Measurements from ENCODE around the gene TRIM65. TPM values are rescaled to one million over a fixed set of nuclear protein-coding genes. Genes with fewer than 3 reads are reported as not detected.

TRIM65 gene
- total RNA-seq, 4 donors from 2014 or later: 13.3 to 36.4 (median 27.4) TPM

GRCh38 chr17:75848523-75849278 lies 48.0 kb downstream of the TRIM65 start:
- no peak overlapping the region for H3K4me3 ChIP-seq
- H3K9me3 ChIP-seq: no peaks in the 10 kb centered on the region
- no peak for TF ChIP-seq EP300 (IDR thresholded peaks at IDR 0.05)
- TF ChIP-seq POLR2A (IDR thresholded peaks at IDR 0.05; ENCODE audit: low read depth): no peak
- TF ChIP-seq, protein P1, sequence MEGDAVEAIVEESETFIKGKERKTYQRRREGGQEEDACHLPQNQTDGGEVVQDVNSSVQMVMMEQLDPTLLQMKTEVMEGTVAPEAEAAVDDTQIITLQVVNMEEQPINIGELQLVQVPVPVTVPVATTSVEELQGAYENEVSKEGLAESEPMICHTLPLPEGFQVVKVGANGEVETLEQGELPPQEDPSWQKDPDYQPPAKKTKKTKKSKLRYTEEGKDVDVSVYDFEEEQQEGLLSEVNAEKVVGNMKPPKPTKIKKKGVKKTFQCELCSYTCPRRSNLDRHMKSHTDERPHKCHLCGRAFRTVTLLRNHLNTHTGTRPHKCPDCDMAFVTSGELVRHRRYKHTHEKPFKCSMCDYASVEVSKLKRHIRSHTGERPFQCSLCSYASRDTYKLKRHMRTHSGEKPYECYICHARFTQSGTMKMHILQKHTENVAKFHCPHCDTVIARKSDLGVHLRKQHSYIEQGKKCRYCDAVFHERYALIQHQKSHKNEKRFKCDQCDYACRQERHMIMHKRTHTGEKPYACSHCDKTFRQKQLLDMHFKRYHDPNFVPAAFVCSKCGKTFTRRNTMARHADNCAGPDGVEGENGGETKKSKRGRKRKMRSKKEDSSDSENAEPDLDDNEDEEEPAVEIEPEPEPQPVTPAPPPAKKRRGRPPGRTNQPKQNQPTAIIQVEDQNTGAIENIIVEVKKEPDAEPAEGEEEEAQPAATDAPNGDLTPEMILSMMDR (IDR thresholded peaks at IDR 0.05): peak; percentile 53 to 70 (median 55)
- TF ChIP-seq POLR2AphosphoS5 (IDR thresholded peaks at IDR 0.05): peak; percentile 30 to 42
- no peaks in the 10 kb centered on the region for H3K27me3 ChIP-seq
- peaks cover 50 to 74% (median 70%) of the 10 kb centered on the region in 4 donors for H3K36me3 ChIP-seq
- H3K4me1 ChIP-seq: peaks cover 91 to 96% (median 93%) of the 10 kb centered on the region in 4 donors
- peak overlapping the region; percentile 39 to 71 (median 54) for H3K27ac ChIP-seq (replicated peaks in 1 of 4)
- intact Hi-C loops (cut with DNase I): loop anchor here (5.0 kb wide), 1 partner anchor 34 kb away; no protein-coding TSS in a partner anchor
- no peak for DNase-seq (ENCODE audit: extremely low spot score)
- 46% methylated on average over 16 of the region's 16 CpGs for WGBS

- Histone ChIP-seq H3K36me3 (peaks cover 50 to 75% (median 69%) of the 10 kb centered on the region in 4 donors), H3K4me3 (no peak overlapping the region), H3K4me1 (peaks cover 83 to 87% (median 85%) of the 10 kb centered on the region in 4 donors), H3K9me3 (no peaks in the 10 kb centered on the region), H3K27ac (replicated peaks in 1 of 4) (peak overlapping the region; percentile 34 to 71 (median 52)), H3K27me3 (no peaks in the 10 kb centered on the region)
- no peak for DNase-seq (ENCODE audit: extremely low spot score)
- intact Hi-C loops (cut with DNase I): loop anchor here (5.0 kb wide), 1 partner anchor 34 kb away; no protein-coding TSS in a partner anchor
- 83% methylated on average over 25 of the region's 25 CpGs for WGBS
- TF ChIP-seq EP300 (IDR thresholded peaks at IDR 0.05): no peak
- TF ChIP-seq, protein P1 (IDR thresholded peaks at IDR 0.05): no peak
- no peak for TF ChIP-seq POLR2AphosphoS5 (IDR thresholded peaks at IDR 0.05)
- TF ChIP-seq POLR2A (IDR thresholded peaks at IDR 0.05; ENCODE audit: low read depth): no peak
These were observed 48.9 kb downstream of the TRIM65 start for GRCh38 chr17:75847614-75848522.

- peaks cover 75 to 79% (median 76%) of the 10 kb centered on the region in 4 donors for H3K4me1 ChIP-seq
- peaks cover 50 to 77% (median 62%) of the 10 kb centered on the region in 4 donors for H3K36me3 ChIP-seq
- whole genome bisulfite sequencing: 81% methylated on average over 19 of the region's 34 CpGs
- no peaks in the 10 kb centered on the region for H3K27me3 ChIP-seq
- TF ChIP-seq EP300 (IDR thresholded peaks at IDR 0.05) (no peak), POLR2A (IDR thresholded peaks at IDR 0.05; ENCODE audit: low read depth) (no peak), POLR2AphosphoS5 (IDR thresholded peaks at IDR 0.05) (no peak)
- TF ChIP-seq, protein P1 (IDR thresholded peaks at IDR 0.05): no peak
- DNase-seq (ENCODE audit: extremely low spot score): no peak
- no peak overlapping the region for H3K4me3 ChIP-seq
- intact Hi-C loops (cut with DNase I): loop anchor here (5.0 kb wide), 1 partner anchor 35 kb away; no protein-coding TSS in a partner anchor
- H3K27ac ChIP-seq (replicated peaks in 1 of 4): peak overlapping the region; percentile 71 to 73 (median 72)
- H3K9me3 ChIP-seq: no peaks in the 10 kb centered on the region
These were observed 49.8 kb downstream of the TRIM65 start for GRCh38 chr17:75846692-75847613.

Data from esophagus muscularis mucosa (tissue), 4 donors.